MCF 10A (cell line): ENCODE results near the gene TMEM161A. TPM values are rescaled to one million over a fixed set of nuclear protein-coding genes. Genes with fewer than 3 reads are reported as not detected.

Source experiments
- BruUV-seq: library from RNA; stranded (reverse); fragments of 400-500 nt; replicated peaks from 2 replicates; lab custom pipeline; 2021; lab: Mats Ljungman, UMichigan
- CTCF ChIA-PET: fragments of 300-600 bp; sonication (Branson Sonifier 250); formaldehyde crosslinking; extraction: SDS; loops from one replicate; lab custom pipeline; 2021; ENCODE audit warnings: antibody characterized with exemption, inconsistent platforms; lab: Yijun Ruan, JAX
- POLR2A ChIA-PET: fragments of 300-600, 350-650 bp; sonication (Branson Sonifier 250); formaldehyde crosslinking; extraction: SDS; loops from one replicate; lab custom pipeline; 2020; ENCODE audit warnings: antibody characterized with exemption, inconsistent platforms; lab: Yijun Ruan, JAX
- DNase-seq: peaks from one replicate; pipeline ENCODE4 v3.0.0-alpha.2; 2018; ENCODE audit not compliant: unreplicated experiment
- H3K27ac Mint-ChIP-seq: one replicate; pipeline ENCODE4 v1.8.0; 2022; ENCODE audit warnings: mild to moderate bottlenecking, low read depth, mixed read lengths; ENCODE audit not compliant: unreplicated experiment
- H3K27me3 Mint-ChIP-seq: one replicate; pipeline ENCODE4 v1.8.0; 2022; ENCODE audit warnings: mixed read lengths; ENCODE audit not compliant: insufficient read depth, unreplicated experiment
- H3K36me3 Mint-ChIP-seq: one replicate; pipeline ENCODE4 v1.8.0; 2022; ENCODE audit warnings: mild to moderate bottlenecking, moderate library complexity, mixed read lengths; ENCODE audit not compliant: insufficient read depth, unreplicated experiment
- H3K4me1 Mint-ChIP-seq: one replicate; pipeline ENCODE4 v1.8.0; 2022; ENCODE audit warnings: mixed read lengths; ENCODE audit not compliant: insufficient read depth, unreplicated experiment
- H3K4me3 Mint-ChIP-seq: one replicate; pipeline ENCODE4 v1.8.0; 2022; ENCODE audit warnings: mild to moderate bottlenecking, moderate library complexity, mixed read lengths; ENCODE audit not compliant: unreplicated experiment
- H3K9me3 Mint-ChIP-seq: one replicate; pipeline ENCODE4 v1.8.0; 2022; ENCODE audit warnings: mixed read lengths; ENCODE audit not compliant: unreplicated experiment
- intact Hi-C: fragments of 100-400 bp; cut with micrococcal nuclease; formaldehyde crosslinking; loops from 2 replicates; pipeline ENCODE4 v1.14.1; 2022
- total RNA-seq: library from RNA; stranded (reverse); gene quantifications from 2 replicates; pipeline ENCODE4 v1.2.3, GENCODE V29; 2022
- TF ChIP-seq, protein P1 (sequence below): fragments of 200-600 bp; IDR thresholded peaks from one replicate; pipeline ENCODE4 v1.8.0; 2022; ENCODE audit warnings: antibody characterized with exemption, mild to moderate bottlenecking; ENCODE audit not compliant: unreplicated experiment

The TMEM161A gene
- total RNA-seq, 1 experiment from 2014 or later, result 34.8 TPM

DNA sequence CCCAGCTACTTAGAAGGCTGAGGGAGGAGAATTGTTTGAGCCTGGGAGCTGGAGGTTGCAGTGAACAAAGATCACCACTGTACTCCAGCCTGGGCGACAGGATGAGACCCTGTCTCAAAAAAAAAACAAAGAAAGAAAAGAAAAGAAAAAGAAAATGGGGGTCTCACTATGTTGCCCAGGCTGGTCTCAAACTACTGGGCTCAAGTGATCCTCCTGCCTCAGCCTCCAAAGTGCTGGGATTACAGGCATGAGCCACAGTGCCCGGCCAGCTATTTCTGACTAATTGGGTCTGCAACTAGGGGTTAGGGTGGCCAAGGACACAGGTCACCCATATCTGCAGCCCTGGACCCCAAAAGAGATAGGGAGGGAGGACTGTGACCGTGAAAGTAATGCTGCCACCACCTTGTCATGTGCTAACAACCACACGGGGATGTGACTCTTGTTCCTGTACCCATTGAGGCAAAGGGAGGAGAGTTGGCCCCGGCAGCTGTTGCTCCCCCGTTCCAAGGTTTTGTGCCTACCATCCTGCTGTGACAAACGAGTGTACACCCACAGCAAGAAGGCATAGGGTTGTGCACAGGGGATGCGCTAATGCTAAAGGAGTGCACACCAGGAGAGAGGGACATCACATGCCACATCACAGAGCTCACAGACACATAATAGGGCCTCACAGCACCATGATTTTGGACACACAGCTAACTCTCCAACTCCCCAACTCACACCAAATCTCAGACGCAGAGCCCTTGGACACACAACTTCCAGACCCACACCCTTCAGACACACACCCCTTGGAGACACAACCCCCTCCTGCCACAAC lies 31.2 kb upstream of the TMEM161A start:
- DNase-seq, result no peak
- TF ChIP-seq, protein P1, sequence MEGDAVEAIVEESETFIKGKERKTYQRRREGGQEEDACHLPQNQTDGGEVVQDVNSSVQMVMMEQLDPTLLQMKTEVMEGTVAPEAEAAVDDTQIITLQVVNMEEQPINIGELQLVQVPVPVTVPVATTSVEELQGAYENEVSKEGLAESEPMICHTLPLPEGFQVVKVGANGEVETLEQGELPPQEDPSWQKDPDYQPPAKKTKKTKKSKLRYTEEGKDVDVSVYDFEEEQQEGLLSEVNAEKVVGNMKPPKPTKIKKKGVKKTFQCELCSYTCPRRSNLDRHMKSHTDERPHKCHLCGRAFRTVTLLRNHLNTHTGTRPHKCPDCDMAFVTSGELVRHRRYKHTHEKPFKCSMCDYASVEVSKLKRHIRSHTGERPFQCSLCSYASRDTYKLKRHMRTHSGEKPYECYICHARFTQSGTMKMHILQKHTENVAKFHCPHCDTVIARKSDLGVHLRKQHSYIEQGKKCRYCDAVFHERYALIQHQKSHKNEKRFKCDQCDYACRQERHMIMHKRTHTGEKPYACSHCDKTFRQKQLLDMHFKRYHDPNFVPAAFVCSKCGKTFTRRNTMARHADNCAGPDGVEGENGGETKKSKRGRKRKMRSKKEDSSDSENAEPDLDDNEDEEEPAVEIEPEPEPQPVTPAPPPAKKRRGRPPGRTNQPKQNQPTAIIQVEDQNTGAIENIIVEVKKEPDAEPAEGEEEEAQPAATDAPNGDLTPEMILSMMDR, result no peak
- no peaks in the 10 kb centered on the region for H3K9me3 Mint-ChIP-seq
- ChIA-PET CTCF (no interaction called here), POLR2A (no interaction called here)
- H3K4me3 Mint-ChIP-seq, result peak overlapping the region; percentile 43
- H3K27ac Mint-ChIP-seq, result no peak overlapping the region
- BruUV-seq, result no TSS peak
- H3K27me3 Mint-ChIP-seq, result no peaks in the 10 kb centered on the region
- H3K36me3 Mint-ChIP-seq, result no peaks in the 10 kb centered on the region
- H3K4me1 Mint-ChIP-seq, result peaks cover 6% of the 10 kb centered on the region
- intact Hi-C loops, result no loop called here

DNA sequence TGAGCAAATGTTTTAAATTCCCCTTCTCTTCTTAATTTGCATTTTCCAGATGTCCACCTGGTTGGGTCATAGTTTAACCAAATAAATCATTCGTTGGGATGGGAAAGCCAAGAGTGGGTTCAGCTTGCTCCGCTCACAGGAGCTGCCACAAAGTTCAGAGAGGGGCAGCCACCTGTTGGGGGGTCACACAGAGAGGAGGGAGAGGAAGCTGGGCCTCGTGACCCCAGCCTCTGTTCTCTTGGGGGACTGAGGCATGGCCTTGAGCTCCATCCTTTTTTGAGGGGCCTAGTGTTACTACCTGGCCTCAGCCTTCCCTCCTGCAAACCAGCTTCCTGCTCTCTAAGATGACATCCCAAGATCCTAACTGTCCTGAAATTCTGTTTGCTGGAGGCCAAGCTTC lies 29.3 kb upstream of the TMEM161A start:
- Mint-ChIP-seq H3K36me3 (no peaks in the 10 kb centered on the region), H3K9me3 (no peaks in the 10 kb centered on the region), H3K27me3 (no peaks in the 10 kb centered on the region), H3K27ac (no peak overlapping the region), H3K4me1 (peaks cover 6% of the 10 kb centered on the region), H3K4me3 (no peak overlapping the region)
- ChIA-PET POLR2A (no interaction called here), CTCF (interaction anchor here (0.6 to 1.8 kb wide), 7 partner anchors 17 to 194 kb away, joined by 3 to 7 read pairs (median 3); no protein-coding TSS in a partner anchor)
- no peak for DNase-seq
- TF ChIP-seq, protein P1, result no peak
- BruUV-seq, result no TSS peak
- intact Hi-C loops, result no loop called here

DNA sequence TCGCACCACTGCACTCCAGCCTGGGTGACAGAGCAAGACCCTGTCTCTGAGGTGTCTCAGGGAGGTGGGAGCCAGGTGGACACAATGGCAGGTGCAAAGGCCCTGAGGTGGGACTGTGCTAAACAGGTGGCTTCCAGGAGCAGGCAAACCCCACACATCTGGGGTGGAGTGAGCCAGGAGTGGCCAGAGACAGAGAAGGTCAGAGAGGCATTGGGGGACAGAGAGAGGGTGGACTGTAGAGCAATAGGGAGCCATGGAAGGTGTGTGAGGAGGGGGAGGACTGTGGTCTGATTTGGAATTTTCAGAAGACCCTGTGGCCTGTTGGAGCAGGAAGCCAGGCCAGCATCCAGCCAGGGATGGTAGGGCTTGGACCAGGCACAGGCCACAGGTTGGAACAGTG lies 27.1 kb upstream of the TMEM161A start:
- Mint-ChIP-seq H3K27ac (no peak overlapping the region), H3K36me3 (no peaks in the 10 kb centered on the region), H3K4me3 (no peak overlapping the region), H3K27me3 (no peaks in the 10 kb centered on the region), H3K4me1 (no peaks in the 10 kb centered on the region), H3K9me3 (no peaks in the 10 kb centered on the region)
- no TSS peak for BruUV-seq
- TF ChIP-seq, protein P1, result no peak
- intact Hi-C loops, result no loop called here
- ChIA-PET POLR2A (no interaction called here), CTCF (no interaction called here)
- DNase-seq, result no peak

DNA sequence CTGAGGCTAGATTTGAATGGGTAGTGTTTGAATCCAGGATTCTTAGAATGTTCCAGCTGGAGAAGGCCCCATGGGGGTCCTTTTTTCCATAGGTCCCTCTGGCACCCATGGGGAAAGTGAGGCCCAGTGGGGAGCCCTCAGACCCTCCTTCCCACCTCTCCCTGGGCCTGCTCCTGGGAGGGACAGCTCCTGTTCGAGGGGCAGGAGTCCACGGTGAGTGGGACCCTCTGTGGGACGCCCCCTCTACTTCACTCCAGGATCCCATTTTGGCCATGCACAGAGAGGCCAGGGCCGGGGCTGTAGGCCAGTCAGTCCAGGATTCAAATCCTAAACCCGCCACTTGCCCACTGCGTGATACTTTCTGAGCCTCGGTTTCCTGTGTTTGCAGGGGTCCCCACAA lies 24.2 kb upstream of the TMEM161A start:
- intact Hi-C loops, result no loop called here
- no TSS peak for BruUV-seq
- no peak for DNase-seq
- H3K4me3 Mint-ChIP-seq, result no peak overlapping the region
- no peaks in the 10 kb centered on the region for H3K4me1 Mint-ChIP-seq
- H3K36me3 Mint-ChIP-seq, result peaks cover 6% of the 10 kb centered on the region
- CTCF ChIA-PET, result no interaction called here
- TF ChIP-seq, protein P1, result no peak
- no peaks in the 10 kb centered on the region for H3K9me3 Mint-ChIP-seq
- POLR2A ChIA-PET, result no interaction called here
- no peaks in the 10 kb centered on the region for H3K27me3 Mint-ChIP-seq
- no peak overlapping the region for H3K27ac Mint-ChIP-seq
